Lower lobe of right lung (tissue), 2 donors: ENCODE data around the gene OTOP3. TPM values are rescaled to one million over a fixed set of nuclear protein-coding genes. Genes with fewer than 3 reads are reported as not detected.
A peak's percentile ranks its signal among the peaks of the same experiment; 100 is the strongest.

Source experiments
- ATAC-seq, 2 donors: fragments of 200-7000 bp; cut with Tn5 transposase; one replicate each; pipeline ENCODE4 v1.9.1; 2020 to 2022; ENCODE audit warnings: mild to moderate bottlenecking in 2 of 2, moderate library complexity in 2 of 2
- DNase-seq: peaks from one replicate; pipeline ENCODE4 v3.0.0-alpha.2; 2020
- H3K27ac ChIP-seq: fragments of 200-600 bp; one replicate; pipeline ENCODE4 v1.8.0; 2022
- H3K27me3 ChIP-seq: fragments of 200-600 bp; one replicate; pipeline ENCODE4 v1.8.0; 2022; ENCODE audit warnings: low read depth
- H3K36me3 ChIP-seq: fragments of 200-600 bp; one replicate; pipeline ENCODE4 v1.8.0; 2022; ENCODE audit warnings: mild to moderate bottlenecking
- H3K4me1 ChIP-seq: fragments of 200-600 bp; one replicate; pipeline ENCODE4 v1.8.0; 2022
- H3K4me3 ChIP-seq: fragments of 200-600 bp; one replicate; pipeline ENCODE4 v1.8.0; 2022; ENCODE audit warnings: mild to moderate bottlenecking
- H3K9me3 ChIP-seq: fragments of 200-600 bp; one replicate; pipeline ENCODE4 v1.8.0; 2022
- intact Hi-C: fragments of 100-400 bp; cut with DNase I; formaldehyde crosslinking; loops from one replicate; pipeline ENCODE4 v1.11.0; 2022
- total RNA-seq: library from RNA; stranded (reverse); fragmentation: NEBNext Ultra II Directional; extraction: Animal tissue kit (Norgen Biotek cat#: 25700); gene quantifications from one replicate; pipeline ENCODE4 v1.2.1, GENCODE V29; 2021
- TF ChIP-seq, protein P1 (sequence below): fragments of 200-600 bp; IDR thresholded peaks from one replicate; pipeline ENCODE4 v1.8.0; 2022; ENCODE audit warnings: antibody characterized with exemption, mild to moderate bottlenecking
- donor health status: DM: no; HTN: yes; CAD: no; lungs with severe emphysema.

Gene OTOP3
- total RNA-seq, 1 donor from 2014 or later: not detected

DNA sequence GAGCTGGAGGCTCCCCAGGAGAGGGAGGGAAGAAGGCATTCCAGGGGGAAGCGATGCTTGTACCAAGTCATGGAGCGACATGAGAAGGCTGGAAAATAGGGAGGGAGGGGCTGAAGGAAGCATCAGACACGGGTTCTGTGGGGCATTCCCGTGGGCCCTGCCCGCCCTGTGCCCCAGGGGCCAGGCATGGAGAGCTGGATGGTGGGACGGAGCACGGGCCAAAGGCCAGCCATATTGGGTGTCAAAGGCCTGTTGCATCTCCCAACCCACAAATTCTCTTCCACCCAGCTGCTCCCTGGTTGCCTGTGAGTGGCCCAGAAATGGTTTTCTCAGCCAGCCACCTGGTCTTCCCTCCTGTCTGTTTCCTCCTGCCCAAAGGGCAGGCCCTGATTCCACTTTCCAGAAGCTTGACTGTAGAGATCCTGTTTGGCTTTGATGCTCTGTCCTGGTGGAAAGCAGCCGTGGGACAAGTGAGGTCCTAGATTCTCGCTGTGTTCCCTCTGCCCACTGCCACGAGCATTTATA is 54.9 kb downstream of the OTOP3 start:
- peaks cover 32% of the 10 kb centered on the region for H3K4me1 ChIP-seq

DNA sequence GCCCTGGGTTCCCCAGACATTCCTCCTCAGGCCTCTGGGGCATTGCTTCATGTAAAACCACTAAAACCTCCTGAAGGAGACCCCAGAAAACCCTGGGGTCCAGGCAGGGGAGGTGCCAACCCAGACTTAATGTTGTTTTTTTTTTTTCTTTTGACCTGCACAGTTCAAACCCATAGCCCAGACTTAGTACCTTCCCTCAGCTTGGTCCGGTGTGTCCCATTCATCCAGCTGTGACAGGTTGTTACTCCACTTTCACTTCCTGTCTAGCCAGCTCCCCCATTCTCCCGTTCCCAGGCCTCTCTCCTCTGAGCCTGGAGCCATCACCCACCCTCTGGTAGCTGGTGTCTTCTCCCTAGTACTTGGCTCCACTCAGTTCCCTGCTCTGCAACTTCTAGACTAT is 56.5 kb downstream of the OTOP3 start:
- no peaks in the 10 kb centered on the region for H3K36me3 ChIP-seq
- peak overlapping the region; percentile 37 for H3K27ac ChIP-seq
- H3K4me3 ChIP-seq: no peak overlapping the region
- no peak for ATAC-seq
- no peaks in the 10 kb centered on the region for H3K9me3 ChIP-seq
- H3K4me1 ChIP-seq: peaks cover 26% of the 10 kb centered on the region
- intact Hi-C loops: no loop called here
- TF ChIP-seq, protein P1, sequence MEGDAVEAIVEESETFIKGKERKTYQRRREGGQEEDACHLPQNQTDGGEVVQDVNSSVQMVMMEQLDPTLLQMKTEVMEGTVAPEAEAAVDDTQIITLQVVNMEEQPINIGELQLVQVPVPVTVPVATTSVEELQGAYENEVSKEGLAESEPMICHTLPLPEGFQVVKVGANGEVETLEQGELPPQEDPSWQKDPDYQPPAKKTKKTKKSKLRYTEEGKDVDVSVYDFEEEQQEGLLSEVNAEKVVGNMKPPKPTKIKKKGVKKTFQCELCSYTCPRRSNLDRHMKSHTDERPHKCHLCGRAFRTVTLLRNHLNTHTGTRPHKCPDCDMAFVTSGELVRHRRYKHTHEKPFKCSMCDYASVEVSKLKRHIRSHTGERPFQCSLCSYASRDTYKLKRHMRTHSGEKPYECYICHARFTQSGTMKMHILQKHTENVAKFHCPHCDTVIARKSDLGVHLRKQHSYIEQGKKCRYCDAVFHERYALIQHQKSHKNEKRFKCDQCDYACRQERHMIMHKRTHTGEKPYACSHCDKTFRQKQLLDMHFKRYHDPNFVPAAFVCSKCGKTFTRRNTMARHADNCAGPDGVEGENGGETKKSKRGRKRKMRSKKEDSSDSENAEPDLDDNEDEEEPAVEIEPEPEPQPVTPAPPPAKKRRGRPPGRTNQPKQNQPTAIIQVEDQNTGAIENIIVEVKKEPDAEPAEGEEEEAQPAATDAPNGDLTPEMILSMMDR: no peak
- no peak for DNase-seq
- no peaks in the 10 kb centered on the region for H3K27me3 ChIP-seq

More for the DNA sequence above, 54.9 kb downstream of the OTOP3 start:
- TF ChIP-seq, protein P1: no peak
- Histone ChIP-seq H3K27ac (peak overlapping the region; percentile 31), H3K9me3 (no peaks in the 10 kb centered on the region), H3K27me3 (no peaks in the 10 kb centered on the region), H3K4me3 (no peak overlapping the region), H3K36me3 (no peaks in the 10 kb centered on the region)
- DNase-seq (no peak), ATAC-seq (no peak)
- intact Hi-C loops: no loop called here

DNA sequence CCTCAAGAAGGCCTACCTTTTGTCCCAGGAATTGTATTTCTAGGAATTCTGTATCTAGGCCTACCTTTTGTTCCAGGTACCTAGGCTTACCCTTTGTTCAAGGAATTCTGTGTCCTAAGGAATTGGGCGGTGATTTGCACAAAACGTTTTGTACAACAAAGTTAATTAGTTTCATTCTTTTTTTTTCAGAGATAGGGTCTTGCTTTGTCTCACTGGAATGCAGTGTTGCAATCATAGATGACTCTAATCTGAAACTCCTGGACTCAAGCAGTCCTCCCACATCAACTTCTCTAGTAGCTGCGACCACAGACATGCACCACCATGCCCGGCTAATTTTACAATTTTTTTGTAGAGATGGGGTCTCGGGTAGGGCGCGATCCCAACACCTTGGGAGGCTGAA is 58.7 kb downstream of the OTOP3 start:
- ATAC-seq (no peak), DNase-seq (no peak)
- Histone ChIP-seq H3K9me3 (no peaks in the 10 kb centered on the region), H3K27me3 (no peaks in the 10 kb centered on the region), H3K4me3 (no peak overlapping the region), H3K4me1 (peaks cover 13% of the 10 kb centered on the region), H3K27ac (no peak overlapping the region), H3K36me3 (peaks cover 2% of the 10 kb centered on the region)
- TF ChIP-seq, protein P1: no peak
- intact Hi-C loops: no loop called here

DNA sequence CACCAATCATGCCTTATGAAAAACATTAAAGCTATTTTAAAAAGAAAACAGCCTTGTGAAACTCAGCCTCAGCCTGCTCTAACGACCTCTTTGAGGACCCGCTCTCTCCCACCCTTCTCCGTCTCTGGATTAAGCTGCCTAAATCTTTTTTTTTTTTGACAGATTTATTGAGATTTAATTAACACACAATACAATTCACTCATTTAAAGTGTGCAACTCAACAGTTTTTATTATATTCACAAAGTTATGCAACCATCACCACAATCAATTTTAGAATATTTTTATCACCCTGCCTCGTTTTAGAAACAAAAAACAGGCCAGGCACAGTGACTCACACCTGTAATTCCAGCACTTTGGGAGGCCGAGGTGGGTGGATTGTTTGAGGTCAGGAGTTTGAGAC is 60.1 kb downstream of the OTOP3 start:
- TF ChIP-seq, protein P1: no peak
- H3K27me3 ChIP-seq: no peaks in the 10 kb centered on the region
- H3K4me1 ChIP-seq: no peaks in the 10 kb centered on the region
- intact Hi-C loops: no loop called here
- H3K36me3 ChIP-seq: peaks cover 10% of the 10 kb centered on the region
- no peak for DNase-seq
- no peak for ATAC-seq
- no peak overlapping the region for H3K4me3 ChIP-seq
- H3K9me3 ChIP-seq: no peaks in the 10 kb centered on the region
- no peak overlapping the region for H3K27ac ChIP-seq

DNA sequence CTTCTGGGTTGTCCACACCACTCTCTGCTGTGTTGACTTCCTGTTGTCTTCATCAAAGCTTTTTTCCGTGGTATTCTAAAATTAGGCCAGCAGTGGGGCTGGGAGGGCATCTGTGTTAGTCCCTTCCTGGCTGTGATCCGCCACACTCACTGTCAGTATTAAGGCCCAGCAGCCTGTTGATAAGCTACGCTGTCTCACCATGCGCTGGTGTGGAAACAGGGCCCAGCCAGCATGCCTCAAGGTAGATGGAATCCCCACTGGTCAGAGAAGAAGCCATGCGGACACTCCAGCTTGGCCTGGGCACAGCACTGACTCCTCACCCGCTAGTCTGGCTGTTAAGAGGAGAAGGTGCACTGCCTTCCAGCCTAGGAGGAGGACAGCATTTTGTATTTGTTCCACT is 63.1 kb downstream of the OTOP3 start:
- TF ChIP-seq, protein P1: no peak
- intact Hi-C loops: no loop called here
- Histone ChIP-seq H3K27me3 (no peaks in the 10 kb centered on the region), H3K27ac (no peak overlapping the region), H3K4me3 (no peak overlapping the region), H3K4me1 (no peaks in the 10 kb centered on the region), H3K36me3 (peaks cover 35% of the 10 kb centered on the region), H3K9me3 (no peaks in the 10 kb centered on the region)
- no peak for ATAC-seq
- DNase-seq: no peak

DNA sequence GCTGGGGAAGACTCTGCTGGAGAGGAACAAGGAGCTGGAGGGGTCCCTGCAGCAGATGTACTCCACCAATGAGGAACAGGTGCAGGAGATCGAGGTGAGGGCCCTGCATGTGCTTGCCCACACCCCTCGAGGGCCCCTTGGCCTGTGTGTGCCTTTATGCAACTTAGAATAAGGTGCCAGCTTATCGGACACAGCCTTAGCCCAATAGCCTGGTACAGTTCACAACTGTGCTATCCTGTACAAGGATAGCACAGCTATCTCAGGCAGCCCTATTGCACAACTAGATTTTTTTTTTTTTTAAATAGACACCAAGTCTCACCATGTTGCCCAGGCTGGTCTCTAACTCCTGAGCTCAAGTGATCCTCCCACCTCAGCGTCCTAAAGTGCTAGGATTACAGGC is 63.8 kb downstream of the OTOP3 start:
- TF ChIP-seq, protein P1: no peak
- Histone ChIP-seq H3K4me3 (no peak overlapping the region), H3K27ac (no peak overlapping the region), H3K4me1 (no peaks in the 10 kb centered on the region), H3K9me3 (no peaks in the 10 kb centered on the region), H3K36me3 (peaks cover 39% of the 10 kb centered on the region), H3K27me3 (no peaks in the 10 kb centered on the region)
- intact Hi-C loops: no loop called here
- ATAC-seq (no peak), DNase-seq (no peak)
